Gastroesophageal sphincter (tissue), 4 donors: ENCODE measurements around the gene ACSL4. TPM values are rescaled to one million over a fixed set of nuclear protein-coding genes. Genes with fewer than 3 reads are reported as not detected.

Experiments used
- ATAC-seq: fragments of 150-250 bp; one replicate; pipeline ENCODE4 v1.9.1; 2016; ENCODE audit warnings: mild to moderate bottlenecking, moderate library complexity
- H3K27ac ChIP-seq, 4 donors: fragments of 200-600 bp; sonication (generic) in 3 of 4; 1 replicate in 3 of 4; 2 replicates in 1 of 4; pipeline ENCODE4 v1.5.1; 2016 to 2019
- H3K27me3 ChIP-seq: fragments of 200-600 bp; sonication (generic); one replicate; pipeline ENCODE4 v1.5.1; 2019
- H3K36me3 ChIP-seq, 2 donors: fragments of 200-600 bp; sonication (generic); one replicate each; pipeline ENCODE4 v1.5.1; 2019; ENCODE audit warnings: control low read depth in 1 of 2
- H3K4me1 ChIP-seq, 3 donors: fragments of 200-600 bp; sonication (generic); 1 replicate in 2 of 3; 2 replicates in 1 of 3; pipeline ENCODE4 v1.5.1; 2016 to 2019; ENCODE audit warnings: control low read depth in 2 of 3
- H3K4me3 ChIP-seq, 2 donors: fragments of 200-600 bp; sonication (generic); one replicate each; pipeline ENCODE4 v1.5.1; 2019; ENCODE audit warnings: mild to moderate bottlenecking in 1 of 2, moderate library complexity in 1 of 2
- H3K9me3 ChIP-seq, 3 donors: fragments of 200-600 bp; sonication (generic); one replicate each; pipeline ENCODE4 v1.5.1; 2017 to 2019; ENCODE audit warnings: control low read depth in 2 of 3
- CTCF ChIP-seq, 4 experiments: fragments of 200-600 bp in 2 of 4; fragments of 450-650 bp in 2 of 4; sonication (generic) in 1 of 4; IDR thresholded peaks; one replicate each; pipeline ENCODE4 v1.5.1; 2017 to 2019; ENCODE audit warnings: antibody characterized with exemption in 4 of 4, mild to moderate bottlenecking in 2 of 4, moderate library complexity in 2 of 4
- EP300 ChIP-seq: sonication (generic); formaldehyde crosslinking; IDR thresholded peaks from one replicate; pipeline ENCODE4 v1.6.1; 2017; ENCODE audit warnings: antibody characterized with exemption, mild to moderate bottlenecking
- POLR2A ChIP-seq, 2 donors: fragments of 450-650 bp; IDR thresholded peaks; one replicate each; pipeline ENCODE4 v1.6.1; 2017; ENCODE audit warnings: antibody characterized with exemption in 2 of 2, mild to moderate bottlenecking in 2 of 2, moderate library complexity in 1 of 2
- POLR2AphosphoS5 ChIP-seq: sonication (generic); formaldehyde crosslinking; IDR thresholded peaks from one replicate; pipeline ENCODE4 v1.6.1; 2017; ENCODE audit warnings: antibody characterized with exemption
- WGBS, 2 donors: methylation state at CpG; one replicate each; pipeline ENCODE4 v1.1.5; 2018; ENCODE audit warnings: low coverage in 1 of 2; 5-methylcytosine and 5-hydroxymethylcytosine counted together
- total RNA-seq, 4 donors: library from RNA; depleted of rRNA; stranded (reverse); fragments of >200 nt; gene quantifications; one replicate each; pipeline ENCODE4 v1.1.0, GENCODE V29; 2016

Gene ACSL4
- total RNA-seq, 4 donors from 2014 or later = 43.0 to 96.5 (median 53.1) TPM

- H3K9me3 ChIP-seq = no peaks in the 10 kb centered on the region
- H3K36me3 ChIP-seq = no peaks in the 10 kb centered on the region
- peaks cover 0 to 8% (median 0%) of the 10 kb centered on the region in 3 donors for H3K4me1 ChIP-seq
- no peak for TF ChIP-seq EP300
- ATAC-seq = no peak
- WGBS, 2 donors = 0 to 39% methylated on average over 1 to 2 of the region's 3 CpGs
- no peaks in the 10 kb centered on the region for H3K27me3 ChIP-seq
- H3K27ac ChIP-seq = no peak overlapping the region
- H3K4me3 ChIP-seq = no peak overlapping the region
These were observed 103.7 kb downstream of the ACSL4 start for GRCh38 chrX:109629310-109629709.

DNA sequence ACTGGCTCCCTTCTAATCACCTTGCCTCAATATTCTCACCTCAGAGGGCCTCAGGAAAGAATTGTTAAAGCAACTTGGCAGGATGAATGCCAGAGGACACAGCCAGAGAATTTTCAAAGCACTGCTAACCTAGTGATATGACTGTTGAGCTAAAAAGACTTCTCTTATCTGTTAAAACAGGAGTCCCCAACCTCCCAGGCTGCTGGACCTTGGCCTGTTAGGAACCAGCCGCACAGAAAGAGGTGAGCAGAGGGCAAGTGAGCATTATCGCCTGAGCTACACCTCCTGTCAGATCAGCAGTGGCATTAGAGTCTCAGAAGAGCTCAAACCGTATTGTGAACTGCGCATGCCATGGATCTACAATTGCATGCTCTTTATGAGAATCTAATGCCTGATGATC lies 106.4 kb downstream of the ACSL4 start:
- Histone ChIP-seq H3K4me3 (no peak overlapping the region), H3K4me1 (peaks cover 0 to 8% (median 0%) of the 10 kb centered on the region in 3 donors), H3K27me3 (no peaks in the 10 kb centered on the region), H3K9me3 (no peaks in the 10 kb centered on the region), H3K27ac (no peak overlapping the region), H3K36me3 (no peaks in the 10 kb centered on the region)
- TF ChIP-seq POLR2A (IDR thresholded peaks at IDR 0.05) (no peak), CTCF (IDR thresholded peaks at IDR 0.05) (no peak), EP300 (no peak), POLR2AphosphoS5 (no peak)
- ATAC-seq = no peak
- WGBS, 2 donors = 95% methylated on average over 4 of the region's 4 CpGs; no CpG with 5 or more reads in 1 of the 2 donors

DNA sequence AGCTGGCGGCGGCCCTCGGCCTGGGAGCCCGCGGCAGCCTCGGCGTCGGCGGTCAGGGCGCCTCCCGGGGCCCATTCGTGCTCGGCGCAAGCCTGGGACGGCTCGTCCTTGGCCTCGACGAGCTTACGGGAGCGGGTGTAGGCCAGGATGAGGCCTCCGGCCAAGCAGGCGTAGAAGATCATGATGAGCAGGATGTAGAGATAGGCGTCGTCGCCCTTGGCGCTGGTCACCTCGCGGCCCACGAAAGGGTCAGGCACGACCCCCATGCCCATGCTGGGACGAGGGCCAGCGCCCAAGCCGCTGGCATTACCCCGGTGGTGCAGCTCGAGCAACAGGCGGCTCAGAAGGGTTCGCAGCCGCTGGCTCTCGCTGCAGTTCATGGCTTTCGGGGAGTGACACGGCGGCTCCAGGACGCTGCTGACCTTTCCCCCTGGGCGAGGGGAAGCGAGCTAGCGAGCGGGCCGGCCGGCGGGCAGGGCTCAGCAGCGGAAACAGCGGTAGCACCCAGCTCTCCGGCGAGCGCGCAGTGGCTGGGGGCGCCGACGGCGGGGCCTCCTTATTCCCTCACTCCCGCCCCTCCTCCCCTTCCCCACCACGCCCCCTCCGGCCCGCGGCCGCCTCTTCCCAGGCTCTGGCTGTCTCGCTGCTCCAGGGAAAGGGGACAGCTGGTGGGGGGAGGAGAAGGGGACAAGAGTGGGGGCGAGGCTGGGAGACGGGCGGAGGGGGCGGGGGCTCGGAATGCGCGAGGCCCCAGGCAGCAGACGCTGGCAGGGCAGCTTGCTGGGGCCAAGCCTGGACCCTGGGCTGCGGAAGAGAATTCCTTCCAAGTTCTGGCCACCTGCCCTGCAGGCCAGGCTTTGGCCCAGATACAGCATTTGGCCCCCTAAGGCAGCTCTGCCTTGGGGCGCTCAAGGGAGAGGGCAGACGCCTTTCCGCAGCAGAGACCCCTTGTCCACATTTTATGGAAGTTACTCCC lies 108.1 kb downstream of the ACSL4 start, which contains the start of gene KCNE5:
KCNE5 (minus strand) TSS at position 532 of the 976 bp plus-strand sequence; CDS start at position 380, 152 bp downstream.
- no peaks in the 10 kb centered on the region for H3K9me3 ChIP-seq
- no peaks in the 10 kb centered on the region for H3K36me3 ChIP-seq
- H3K27me3 ChIP-seq = no peaks in the 10 kb centered on the region
- TF ChIP-seq POLR2AphosphoS5 (no peak), EP300 (no peak), CTCF (IDR thresholded peaks at IDR 0.05) (no peak), POLR2A (IDR thresholded peaks at IDR 0.05) (no peak)
- ATAC-seq = no peak
- peaks cover 0 to 8% (median 0%) of the 10 kb centered on the region in 3 donors for H3K4me1 ChIP-seq
- H3K4me3 ChIP-seq = peak within 1 kb of the TSS in 1 of 2 donors; percentile 40
- H3K27ac ChIP-seq = no peak within 1 kb of the TSS
- 40% methylated on average over 11 of the region's 79 CpGs; no CpG with 5 or more reads in 1 of the 2 donors for WGBS, 2 donors

DNA sequence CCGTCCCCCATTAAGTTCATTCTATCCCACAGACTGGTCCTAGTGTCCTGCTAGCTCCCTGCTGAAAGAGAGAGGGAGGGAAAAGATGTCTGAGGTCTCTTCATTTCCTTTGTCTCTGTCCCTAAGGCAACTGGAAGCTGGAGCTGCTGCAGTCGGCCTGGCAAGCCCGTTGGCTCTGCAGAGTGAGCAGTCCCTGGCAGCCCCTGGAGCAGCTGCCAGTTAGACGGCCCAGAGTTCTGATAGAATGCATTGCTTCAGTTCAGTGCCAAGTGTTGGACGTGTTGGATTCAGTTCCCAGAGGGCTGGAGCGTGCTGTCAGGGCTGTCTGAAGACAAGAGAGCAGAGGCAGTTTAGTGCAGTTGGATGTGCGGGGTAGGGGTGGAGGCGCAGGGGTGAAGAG lies 109.1 kb downstream of the ACSL4 start:
- Histone ChIP-seq H3K9me3 (no peaks in the 10 kb centered on the region), H3K4me1 (peaks cover 0 to 8% (median 0%) of the 10 kb centered on the region in 3 donors), H3K27ac (no peak overlapping the region), H3K36me3 (no peaks in the 10 kb centered on the region), H3K4me3 (no peak overlapping the region), H3K27me3 (no peaks in the 10 kb centered on the region)
- ATAC-seq = no peak
- 87% methylated on average over 3 of the region's 8 CpGs; no CpG with 5 or more reads in 1 of the 2 donors for WGBS, 2 donors
- TF ChIP-seq POLR2AphosphoS5 (no peak), POLR2A (IDR thresholded peaks at IDR 0.05) (no peak), EP300 (no peak), CTCF (IDR thresholded peaks at IDR 0.05) (no peak)

GRCh38 chrX:109622270-109622669 lies 110.8 kb downstream of the ACSL4 start:
- ATAC-seq = no peak
- Histone ChIP-seq H3K27ac (no peak overlapping the region), H3K36me3 (no peaks in the 10 kb centered on the region), H3K9me3 (no peaks in the 10 kb centered on the region), H3K27me3 (no peaks in the 10 kb centered on the region), H3K4me3 (no peak overlapping the region), H3K4me1 (peaks cover 0 to 8% (median 0%) of the 10 kb centered on the region in 3 donors)
- TF ChIP-seq EP300 = no peak
- TF ChIP-seq POLR2AphosphoS5 = no peak
- TF ChIP-seq CTCF (IDR thresholded peaks at IDR 0.05) = no peak
- TF ChIP-seq POLR2A (IDR thresholded peaks at IDR 0.05) = no peak
- 75 to 76% methylated on average over 2 to 4 of the region's 4 CpGs for WGBS, 2 donors
